ENCODE results near the gene ZNF490. TPM values are rescaled to one million over a fixed set of nuclear protein-coding genes. Genes with fewer than 3 reads are reported as not detected.

Gene ZNF490
- total RNA-seq, 1 donor from 2014 or later, result 3.9 TPM

DNA sequence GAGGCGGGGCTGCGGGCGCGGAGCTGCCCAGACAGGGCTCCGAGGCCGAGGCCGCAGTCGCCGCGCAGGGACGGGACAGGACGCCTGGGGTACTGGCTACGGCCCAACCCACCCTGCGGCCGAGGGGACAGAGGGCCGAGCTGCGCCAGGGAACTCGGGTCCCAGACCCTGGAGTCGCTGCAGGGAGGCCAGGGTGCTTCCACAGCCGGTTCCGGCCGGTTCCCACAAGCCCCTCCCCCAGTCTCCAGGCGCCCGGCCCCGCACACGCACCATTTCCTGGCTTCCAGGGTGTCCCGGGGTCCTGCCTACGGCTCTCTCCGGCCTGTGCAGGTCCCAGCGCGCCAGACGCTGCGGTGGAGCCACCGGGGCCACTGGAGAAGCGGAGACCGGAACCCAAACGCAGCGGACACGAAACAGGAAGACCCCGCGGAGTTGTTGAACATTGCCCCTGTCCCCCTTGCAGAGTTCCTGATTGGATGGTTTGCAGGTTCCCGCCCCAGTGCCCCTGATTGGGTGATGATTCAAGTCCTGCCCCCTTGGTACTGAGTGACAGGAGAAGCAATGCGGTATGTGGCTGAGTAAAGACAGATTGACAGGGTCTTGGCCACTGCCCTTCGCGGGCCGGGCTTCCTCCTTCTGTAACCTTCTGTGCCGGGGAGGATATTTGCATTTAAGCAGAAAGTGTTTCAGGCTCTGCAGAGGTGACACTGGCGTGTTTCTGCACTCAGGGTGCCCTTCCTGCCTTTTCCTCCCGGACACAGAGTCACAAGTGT is 59.4 kb downstream of the ZNF490 start, which contains the start of gene ZNF564:
Gene ZNF564, minus strand, starts transcription at position 423 of the 773 bp plus-strand sequence. Its CDS starts 150 bp downstream, at position 273.
- intact Hi-C loops (cut with DNase I), result no loop called here
- peak; percentile 97 for ATAC-seq (ENCODE audit: poor library complexity)

DNA sequence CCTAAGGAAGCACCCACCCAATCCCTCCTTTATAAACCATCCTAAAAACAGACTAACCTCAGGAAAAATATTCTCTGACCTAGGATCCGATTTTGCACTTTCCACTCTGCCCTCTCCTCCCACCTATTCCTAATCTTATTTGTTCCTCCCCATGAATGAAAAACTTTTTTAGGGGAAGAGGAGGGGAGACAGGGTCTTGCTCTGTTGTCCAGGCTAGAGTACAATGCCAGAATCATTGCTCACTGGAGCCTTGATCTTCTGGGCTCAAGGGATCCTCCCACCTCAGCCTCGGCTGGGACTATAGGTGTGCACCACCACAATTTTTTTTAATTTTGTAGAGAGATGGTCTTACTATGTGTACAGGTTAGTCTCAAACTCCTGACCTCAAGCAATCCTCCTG is 63.7 kb downstream of the ZNF490 start:
- intact Hi-C loops (cut with DNase I), result no loop called here
- ATAC-seq (ENCODE audit: poor library complexity), result no peak
- DNase-seq, result no peak

More for the DNA sequence above, 59.4 kb downstream of the ZNF490 start, which contains the start of gene ZNF564:
- peak; percentile 95 for DNase-seq

DNA sequence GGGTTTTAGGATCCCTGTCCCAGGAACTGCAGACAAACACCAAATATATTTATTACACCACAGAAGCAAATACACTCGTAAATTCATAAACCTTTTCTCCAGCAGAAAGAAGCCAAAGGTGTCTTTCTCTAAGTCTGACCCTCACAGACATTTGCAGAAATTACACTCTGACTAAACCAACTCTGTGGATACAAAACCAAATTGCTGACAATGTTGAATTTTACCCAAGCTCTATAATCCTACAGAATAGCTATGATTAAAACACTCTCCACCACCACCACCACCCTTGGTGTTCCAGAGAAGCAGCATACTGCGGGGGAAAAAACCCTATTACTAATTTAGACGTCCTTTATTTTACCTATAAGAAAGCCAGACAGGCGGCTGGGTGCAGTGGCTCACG is 64.5 kb downstream of the ZNF490 start:
- intact Hi-C loops (cut with DNase I), result no loop called here
- ATAC-seq (ENCODE audit: poor library complexity), result no peak
- DNase-seq, result no peak

DNA sequence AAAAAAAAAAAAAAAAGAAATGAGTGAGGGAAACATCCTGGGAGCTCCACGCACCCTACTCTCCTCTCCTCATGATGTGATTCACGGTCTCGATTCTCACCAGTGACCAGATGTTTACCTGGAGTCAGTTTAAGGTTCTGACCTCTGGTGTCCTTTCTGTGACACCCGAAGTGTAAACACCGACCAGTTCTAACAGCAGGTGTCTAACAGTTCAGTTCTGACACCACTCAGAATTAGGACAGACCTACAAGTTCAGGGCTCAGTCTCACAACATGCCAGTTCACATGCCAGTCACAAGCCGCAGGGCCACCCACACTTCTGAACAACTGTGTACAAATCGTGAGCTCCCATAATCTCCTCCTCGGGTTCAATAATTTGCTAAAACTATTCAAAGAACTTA is 65.3 kb downstream of the ZNF490 start:
- intact Hi-C loops (cut with DNase I), result no loop called here
- no peak for DNase-seq
- ATAC-seq (ENCODE audit: poor library complexity), result peak; percentile 22

DNA sequence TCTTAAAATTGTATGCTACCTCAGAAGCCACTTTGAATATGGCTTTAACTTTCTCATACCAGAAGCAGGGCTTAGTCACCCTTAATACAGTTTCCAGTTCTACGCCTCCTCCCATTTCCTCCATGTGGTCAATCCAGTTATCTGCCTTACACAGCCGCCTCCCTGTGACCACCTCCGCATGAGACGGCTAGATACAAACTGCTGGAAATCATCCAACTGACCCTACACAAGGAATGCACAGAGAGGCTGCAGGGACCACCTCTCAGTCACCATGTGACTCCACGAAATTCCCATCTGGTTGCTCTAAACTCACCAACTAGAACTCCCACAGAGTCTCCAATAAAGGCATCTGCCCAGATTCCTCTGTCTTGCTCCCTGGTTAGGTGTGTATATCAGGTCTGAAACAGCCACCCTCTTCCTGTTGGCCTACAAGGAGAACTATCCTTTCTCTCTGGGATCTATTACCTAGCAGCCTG is 66.2 kb downstream of the ZNF490 start:
- ATAC-seq (ENCODE audit: poor library complexity) (peak; percentile 19), DNase-seq (no peak)
- intact Hi-C loops (cut with DNase I), result no loop called here

DNA sequence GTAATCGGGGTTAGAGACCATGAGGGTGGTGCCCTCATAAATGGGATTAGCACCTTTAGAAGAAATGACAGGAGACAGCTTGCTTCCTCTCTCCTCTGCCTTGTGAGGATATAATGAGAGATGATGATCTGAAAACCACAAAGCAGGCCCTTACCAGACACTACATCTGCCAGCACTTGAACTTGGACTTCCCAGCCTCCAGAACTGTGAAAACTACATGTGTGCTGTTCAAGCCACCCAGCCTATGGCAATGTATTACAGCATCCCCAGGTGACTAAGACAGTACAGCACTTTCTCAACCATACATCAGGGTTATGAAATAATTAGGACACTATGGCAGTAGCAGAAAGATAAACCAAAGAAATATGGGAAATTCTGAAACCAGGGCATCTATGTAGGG is 66.8 kb downstream of the ZNF490 start:
- no peak for DNase-seq
- intact Hi-C loops (cut with DNase I), result no loop called here

More for the DNA sequence above, 66.8 kb downstream of the ZNF490 start:
- ATAC-seq (ENCODE audit: poor library complexity), result no peak

Other genes starting within 250 kb of the ZNF490 start
- 2.3 TPM for gene ZNF442, start 245.1 kb downstream of the ZNF490 start, total RNA-seq
- gene ZNF799, start 209.5 kb downstream of the ZNF490 start, total RNA-seq, result 2.3 TPM
- 1.6 TPM for gene ZNF443, start 169.8 kb downstream of the ZNF490 start, total RNA-seq
- gene ZNF709, start 126.0 kb downstream of the ZNF490 start, total RNA-seq, result 1.4 TPM
- 9.9 TPM for gene ZNF564, start 59.3 kb downstream of the ZNF490 start, total RNA-seq
- 14.5 TPM for gene ZNF791, start 107 bp upstream of the ZNF490 start, total RNA-seq
- 33.2 TPM for gene MAN2B1, start 55.9 kb upstream of the ZNF490 start, total RNA-seq
- 6.5 TPM for gene WDR83, start 56.0 kb upstream of the ZNF490 start, total RNA-seq
- gene DHPS, start 71.1 kb upstream of the ZNF490 start, total RNA-seq, result 42.9 TPM
- not detected for gene GNG14, start 77.2 kb upstream of the ZNF490 start, total RNA-seq
- gene FBXW9, start 85.8 kb upstream of the ZNF490 start, total RNA-seq, result 2.0 TPM
- gene TNPO2, start 113.1 kb upstream of the ZNF490 start, total RNA-seq, result 30.9 TPM
- 117 TPM for gene TRIR, start 123.9 kb upstream of the ZNF490 start, total RNA-seq
- 60.7 TPM for gene GET3, start 126.7 kb upstream of the ZNF490 start, total RNA-seq
- gene BEST2, start 141.0 kb upstream of the ZNF490 start, total RNA-seq, result not detected
- 43.6 TPM for gene HOOK2, start 164.7 kb upstream of the ZNF490 start, total RNA-seq
- 23.9 TPM for gene JUNB, start 180.7 kb upstream of the ZNF490 start, total RNA-seq
- 684 TPM for gene PRDX2, start 191.0 kb upstream of the ZNF490 start, total RNA-seq
- 1.6 TPM for gene THSD8, start 191.3 kb upstream of the ZNF490 start, total RNA-seq
- 6.3 TPM for gene RNASEH2A, start 195.8 kb upstream of the ZNF490 start, total RNA-seq
- gene RTBDN, start 223.8 kb upstream of the ZNF490 start, total RNA-seq, result not detected
- not detected for gene MAST1, start 227.7 kb upstream of the ZNF490 start, total RNA-seq